ENCODE data around the gene FAM9C.
"Not testable (repeated sequence)": the region's sequence is repeated elsewhere in the genome, so short reads cannot be mapped to it uniquely, and the experiment has no call there.

The FAM9C gene

DNA sequence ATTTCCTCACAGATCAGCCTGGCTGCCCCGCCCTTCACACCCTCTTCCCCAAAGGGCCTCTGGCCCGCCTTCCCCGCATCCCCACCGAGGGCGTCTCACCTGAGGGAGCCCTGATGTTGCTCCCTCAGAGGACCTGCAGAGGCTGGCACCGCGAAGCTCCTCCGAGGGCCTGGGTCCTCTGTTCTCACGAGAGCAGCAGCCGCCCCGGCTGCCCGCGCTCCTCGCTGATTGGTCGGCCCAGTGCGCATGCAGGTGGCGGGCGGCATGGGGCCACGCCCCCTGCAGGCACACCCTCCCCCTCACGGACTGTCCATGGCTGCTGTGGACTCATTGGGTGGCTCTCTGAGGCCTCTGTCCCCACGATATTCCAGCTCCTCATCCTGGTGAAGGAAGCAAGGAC, at the start of gene FAM9C:
Gene FAM9C, minus strand, starts transcription at position 180 of the 400 bp plus-strand sequence. CDS start 831 bp downstream, outside the sequence.
- no peak for DNase-seq (ENCODE audit: low read depth in 1 of 2, low spot score in 1 of 2)

DNA sequence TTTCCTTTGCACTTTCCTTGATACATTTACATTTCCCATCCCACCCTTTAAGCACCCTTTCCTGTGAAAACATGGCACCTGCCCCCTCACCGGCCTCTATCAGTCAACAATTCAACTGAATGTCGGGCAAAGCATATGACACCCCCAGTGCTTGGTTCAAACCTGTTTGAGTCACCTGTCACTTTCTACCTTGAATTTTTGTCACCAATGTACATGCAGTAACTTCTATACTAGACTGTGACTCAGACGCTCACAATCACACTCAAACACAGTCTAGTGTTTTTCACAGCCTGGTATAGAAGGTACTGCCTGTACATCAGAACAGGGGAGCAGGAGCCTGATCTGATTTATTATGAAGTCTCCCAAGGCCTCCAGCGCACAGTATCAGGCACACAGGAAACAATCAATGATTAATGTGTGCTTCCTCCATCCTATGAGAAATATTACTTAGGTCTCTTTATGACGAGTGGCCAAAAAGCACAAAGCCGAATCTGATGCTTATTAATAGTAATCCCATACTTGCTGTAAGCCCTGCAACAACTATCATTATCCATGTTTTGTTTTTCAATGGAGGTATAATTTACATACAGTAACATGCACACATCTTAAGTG, 49.2 kb upstream of the FAM9C start:
- DNase-seq (ENCODE audit: low read depth in 1 of 2, low spot score in 1 of 2) = no peak

DNA sequence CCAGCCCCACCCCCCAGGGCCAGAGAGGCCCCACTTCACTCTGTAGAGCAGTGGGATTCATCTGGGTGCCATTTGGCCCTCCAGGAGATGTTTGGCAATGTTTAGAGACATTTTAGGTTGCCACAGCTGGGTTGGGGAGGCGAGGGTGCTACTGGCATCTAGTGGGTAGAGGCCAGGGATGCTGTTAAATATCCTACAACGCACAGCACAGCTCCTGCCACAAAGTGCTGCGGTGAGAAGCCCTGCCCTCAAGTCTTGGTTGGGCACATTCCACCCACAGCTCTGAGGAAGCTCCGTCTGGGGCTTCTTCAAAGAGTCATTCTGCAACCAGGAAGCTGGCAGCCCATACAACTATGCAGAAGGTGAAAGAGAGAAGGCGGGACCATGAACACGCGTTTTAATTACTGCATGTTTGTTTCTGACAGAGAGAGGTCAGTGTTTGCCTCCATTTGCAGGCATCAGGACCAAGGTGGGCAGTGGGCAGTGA, 48.1 kb upstream of the FAM9C start:
- DNase-seq (ENCODE audit: low read depth in 1 of 2, low spot score in 1 of 2) = peak in 1 of 2 donors; percentile 63

- no peak for DNase-seq (ENCODE audit: low read depth in 1 of 2, low spot score in 1 of 2)
Measured at GRCh38 chrX:13091111-13091765, 46.8 kb upstream of the FAM9C start.

DNA sequence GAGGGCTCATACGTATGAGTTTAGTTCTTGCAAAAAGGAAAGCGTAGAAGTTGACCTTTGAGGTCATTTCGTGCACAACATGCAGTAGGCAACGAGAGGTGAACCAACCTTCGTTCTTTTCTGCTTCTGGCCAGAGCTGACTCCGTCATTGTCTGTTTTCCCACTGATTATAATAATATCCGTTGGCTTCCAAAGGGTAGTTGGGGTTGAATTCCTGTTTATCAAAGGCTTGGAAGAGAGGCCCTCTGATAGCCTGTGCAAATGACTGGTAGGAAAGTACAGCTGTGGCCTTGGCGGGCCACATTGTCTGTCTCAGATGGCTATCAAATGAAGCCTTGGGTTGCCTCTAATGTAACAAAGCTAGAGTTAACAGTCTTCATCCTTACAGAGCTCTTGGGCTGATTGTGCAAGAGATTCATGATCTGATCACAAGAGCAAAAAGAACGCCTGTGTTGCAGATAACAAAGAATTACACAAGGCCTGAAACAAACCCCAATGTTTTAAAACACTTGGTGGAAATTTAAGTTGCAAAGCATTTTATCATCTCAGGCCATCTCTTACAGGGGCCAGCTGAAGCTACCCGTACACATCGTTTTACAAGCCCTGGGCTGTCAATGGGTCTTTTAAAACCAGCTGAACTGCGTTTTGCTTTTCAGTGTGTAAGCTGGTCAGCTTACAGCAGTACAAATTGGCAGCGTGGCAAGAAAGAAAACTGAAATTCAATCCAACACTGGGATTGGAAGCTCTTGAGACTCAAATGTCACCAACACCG, 46.1 kb upstream of the FAM9C start:
- no peak for DNase-seq (ENCODE audit: low read depth in 1 of 2, low spot score in 1 of 2)

DNA sequence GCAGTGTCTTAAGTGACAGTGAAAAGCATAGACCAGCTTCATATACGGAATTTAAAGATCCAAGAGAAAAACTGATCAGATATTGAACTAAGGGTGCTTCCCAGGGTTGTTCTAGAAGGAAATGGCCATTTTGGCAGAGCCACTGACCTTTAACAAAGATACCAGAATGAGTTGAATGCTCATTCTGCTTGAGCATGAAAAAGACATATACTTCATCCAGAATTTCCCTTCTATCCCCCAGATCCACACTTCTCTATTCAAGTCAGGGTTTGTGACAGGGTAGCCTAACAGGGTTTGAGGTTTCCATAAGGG, 45.6 kb upstream of the FAM9C start:
- DNase-seq (ENCODE audit: low read depth in 1 of 2, low spot score in 1 of 2) = no peak

- DNase-seq (ENCODE audit: low read depth in 1 of 2, low spot score in 1 of 2) = no peak
Measured at GRCh38 chrX:13088156-13088487, 43.7 kb upstream of the FAM9C start.

- peak in 1 of 2 donors; percentile 59 for DNase-seq (ENCODE audit: low read depth in 1 of 2, low spot score in 1 of 2)
Measured at GRCh38 chrX:13087322-13088155, 43.1 kb upstream of the FAM9C start.

DNA sequence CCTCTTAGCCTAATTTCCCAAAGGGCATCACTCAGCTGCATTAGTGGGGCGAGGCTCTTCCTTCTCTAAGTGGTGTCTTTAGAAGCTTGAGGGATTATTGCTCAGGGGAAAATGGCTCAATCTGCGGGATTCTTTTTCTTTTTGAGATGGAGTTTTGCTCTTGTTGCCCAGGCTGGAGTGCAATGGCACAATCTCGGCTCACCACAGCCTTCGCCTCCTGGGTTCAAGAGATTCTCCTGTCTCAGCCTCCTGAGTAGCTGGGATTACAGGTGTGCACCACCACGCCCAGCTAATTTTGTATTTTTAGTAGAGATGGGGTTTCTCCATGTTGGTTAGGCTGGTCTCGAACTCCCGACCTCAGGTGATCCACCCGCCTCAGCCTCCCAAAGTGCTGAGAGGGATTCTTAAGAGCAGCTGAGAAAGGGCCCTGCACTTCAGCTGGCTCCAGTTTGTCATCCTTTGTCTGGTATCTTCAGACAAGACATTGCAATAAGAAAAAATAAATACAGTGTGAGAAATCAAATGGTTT, 42.4 kb upstream of the FAM9C start:
- DNase-seq (ENCODE audit: low read depth in 1 of 2, low spot score in 1 of 2) = not testable (repeated sequence)

- DNase-seq (ENCODE audit: low read depth in 1 of 2, low spot score in 1 of 2) = no peak
Measured at GRCh38 chrX:13086076-13086475, 41.7 kb upstream of the FAM9C start.

- DNase-seq (ENCODE audit: low read depth in 1 of 2, low spot score in 1 of 2) = no peak
Measured at GRCh38 chrX:13085526-13085925, 41.1 kb upstream of the FAM9C start.

- DNase-seq (ENCODE audit: low read depth in 1 of 2, low spot score in 1 of 2) = no peak
Measured at GRCh38 chrX:13084611-13085010, 40.2 kb upstream of the FAM9C start.

DNA sequence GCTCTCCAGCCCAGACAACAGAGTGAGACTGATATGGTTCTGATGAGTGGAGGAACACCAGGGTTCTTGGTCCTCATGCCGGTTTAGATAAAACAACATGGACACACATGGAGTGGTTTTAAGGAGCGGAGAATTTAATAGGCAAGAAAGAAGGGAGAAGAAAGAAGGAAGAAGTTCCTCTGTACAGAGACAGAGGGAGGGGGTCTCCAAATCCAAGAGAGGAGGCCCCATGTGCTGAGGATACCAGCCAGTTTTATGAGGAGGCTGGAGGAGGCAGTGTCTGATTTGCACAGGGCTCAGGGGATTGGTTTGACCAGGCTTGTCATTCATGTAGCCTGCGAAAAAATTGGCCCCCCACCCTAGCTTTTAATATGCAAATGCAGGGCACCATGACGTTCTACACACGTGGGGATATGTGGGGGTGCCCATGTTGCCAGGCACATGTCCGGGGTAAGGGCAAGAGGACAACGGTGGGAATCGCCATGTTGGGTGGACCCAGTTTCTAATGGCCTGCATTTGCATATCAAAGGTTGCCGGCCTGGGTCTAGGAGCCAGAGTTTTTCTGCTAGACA, 39.4 kb upstream of the FAM9C start:
- not testable (repeated sequence) for DNase-seq (ENCODE audit: low read depth in 1 of 2, low spot score in 1 of 2)

- no peak for DNase-seq (ENCODE audit: low read depth in 1 of 2, low spot score in 1 of 2)
Measured at GRCh38 chrX:13082206-13083065, 38.0 kb upstream of the FAM9C start.

DNA sequence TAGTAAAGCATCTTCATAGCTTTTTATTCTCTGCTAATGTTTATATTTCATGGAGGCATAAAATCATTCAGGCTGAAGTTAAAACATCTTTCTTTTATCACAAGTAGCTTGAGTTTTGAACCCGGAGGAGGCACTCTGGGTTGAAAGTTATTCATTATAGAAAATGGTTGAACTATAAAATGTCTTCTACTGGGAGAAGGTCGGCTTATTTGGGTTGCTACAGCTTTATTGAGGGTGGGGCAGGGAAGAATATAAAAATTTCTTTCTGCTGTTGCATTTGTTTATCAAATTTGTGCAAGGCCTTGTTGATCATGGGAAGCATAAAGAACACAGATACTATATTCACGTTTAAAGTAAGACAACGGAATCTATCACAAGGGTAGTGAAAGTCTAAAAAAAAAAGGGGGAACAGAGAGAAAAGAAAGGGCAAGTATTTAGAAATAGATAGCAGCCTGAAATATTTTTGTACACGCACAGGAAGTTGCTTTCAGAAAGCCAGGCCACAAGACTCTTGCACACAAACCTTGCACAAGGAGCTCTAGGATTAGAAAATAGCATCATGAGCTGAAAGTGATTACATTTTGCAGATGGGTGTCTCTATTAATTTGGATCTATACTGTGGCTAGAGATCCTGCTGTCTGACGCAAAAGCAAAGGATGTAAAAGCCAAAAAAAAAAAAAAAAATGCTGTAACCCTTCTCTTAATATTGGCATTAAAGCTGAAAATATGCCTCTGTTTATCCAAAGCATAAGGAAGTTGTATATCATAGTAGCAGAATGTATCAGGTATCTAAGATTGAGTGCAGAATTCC, 37.2 kb upstream of the FAM9C start:
- no peak for DNase-seq (ENCODE audit: low read depth in 1 of 2, low spot score in 1 of 2)

DNA sequence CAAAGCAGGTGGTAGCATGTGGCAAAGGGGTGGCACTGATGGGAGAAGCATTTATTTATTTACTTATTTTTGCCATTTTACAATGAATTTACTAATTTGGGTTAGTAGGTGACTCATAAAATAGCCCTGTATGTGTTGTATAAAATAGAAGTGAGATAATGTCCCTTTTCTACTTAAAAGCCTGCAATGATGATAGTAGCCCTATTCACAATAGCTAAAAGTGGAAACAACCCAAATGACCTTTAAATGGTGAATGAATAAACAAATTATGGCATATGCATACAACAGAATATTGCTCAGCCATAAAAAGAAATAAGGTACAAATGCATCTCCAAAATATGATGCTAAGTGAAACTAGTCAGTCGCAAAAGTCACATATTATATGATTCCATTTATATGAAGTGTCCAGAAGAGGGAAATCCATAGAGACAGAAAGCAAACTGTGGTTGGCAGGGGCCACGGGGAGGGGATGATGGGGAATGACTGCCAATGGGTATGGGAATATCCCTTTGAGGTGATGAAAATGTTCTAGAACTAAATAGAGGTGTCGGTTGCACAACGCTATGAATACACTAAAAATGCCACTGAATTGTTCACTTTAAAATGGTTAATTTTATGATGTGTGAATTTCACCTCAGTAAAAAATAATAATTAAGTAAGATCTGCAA, 35.8 kb upstream of the FAM9C start:
- DNase-seq (ENCODE audit: low read depth in 1 of 2, low spot score in 1 of 2) = no peak

- DNase-seq (ENCODE audit: low read depth in 1 of 2, low spot score in 1 of 2) = no peak
Measured at GRCh38 chrX:13078739-13079444, 34.5 kb upstream of the FAM9C start.

- DNase-seq (ENCODE audit: low read depth in 1 of 2, low spot score in 1 of 2) = no peak
Measured at GRCh38 chrX:13077168-13077567, 32.7 kb upstream of the FAM9C start.
